Natural killer cell (primary cell): Measurements from ENCODE around the gene ZBTB21. TPM values are rescaled to one million over a fixed set of nuclear protein-coding genes. Genes with fewer than 3 reads are reported as not detected.

Source experiments
- ATAC-seq, 3 donors: fragments of 150-1000 bp in 2 of 3; fragments of 200-7000 bp in 1 of 3; cut with Tn5 transposase; 1 replicate in 1 of 3; 2 replicates in 2 of 3; pipeline ENCODE4 v1.10.0; 2021; ENCODE audit warnings: mild to moderate bottlenecking in 2 of 3, moderate library complexity in 2 of 3
- DNase-seq, 2 donors: peaks; one replicate each; pipeline versions ENCODE4 v3.0.0 to v3.0.0-alpha.2; 2013 to 2021; ENCODE audit warnings: mixed read lengths in 1 of 2
- H3K27ac ChIP-seq: one replicate; pipeline ENCODE4 v1.5.1; 2013; ENCODE audit warnings: mild to moderate bottlenecking, low read length
- H3K27me3 ChIP-seq: one replicate; pipeline ENCODE4 v1.6.1; 2013; ENCODE audit warnings: low read length; ENCODE audit not compliant: control insufficient read depth, insufficient read depth
- H3K36me3 ChIP-seq: one replicate; pipeline ENCODE4 v1.6.1; 2013; ENCODE audit warnings: low read length; ENCODE audit not compliant: control insufficient read depth, insufficient read depth
- H3K4me1 ChIP-seq: one replicate; pipeline ENCODE4 v1.6.1; 2013; ENCODE audit warnings: low read length; ENCODE audit not compliant: control insufficient read depth, insufficient read depth
- H3K4me3 ChIP-seq: one replicate; pipeline ENCODE4 v1.5.1; 2013; ENCODE audit warnings: low read length
- H3K9me3 ChIP-seq: one replicate; pipeline ENCODE4 v1.6.1; 2013; ENCODE audit warnings: low read length; ENCODE audit not compliant: control insufficient read depth, insufficient read depth
- H3K27ac Mint-ChIP-seq, 2 donors: one replicate each; pipeline ENCODE4 v1.8.0; 2022; ENCODE audit warnings: mild to moderate bottlenecking in 2 of 2, mixed read lengths in 2 of 2, moderate library complexity in 1 of 2
- H3K27me3 Mint-ChIP-seq, 2 donors: one replicate each; pipeline ENCODE4 v1.8.0; 2022; ENCODE audit warnings: low read depth in 2 of 2, mixed read lengths in 2 of 2
- H3K36me3 Mint-ChIP-seq: one replicate; pipeline ENCODE4 v1.8.0; 2022; ENCODE audit warnings: mixed read lengths
- H3K4me1 Mint-ChIP-seq, 2 donors: one replicate each; pipeline ENCODE4 v1.8.0; 2022; ENCODE audit warnings: mixed read lengths in 2 of 2
- H3K4me3 Mint-ChIP-seq: one replicate; pipeline ENCODE4 v1.8.0; 2022; ENCODE audit warnings: mild to moderate bottlenecking, moderate library complexity, mixed read lengths
- H3K9me3 Mint-ChIP-seq, 2 donors: one replicate each; pipeline ENCODE4 v1.8.0; 2022; ENCODE audit warnings: mixed read lengths in 2 of 2
- WGBS: methylation state at CpG from one replicate; pipeline ENCODE4 v1.1.7; 2013; ENCODE audit warnings: missing lambda C conversion rate; ENCODE audit not compliant: insufficient coverage; 5-methylcytosine and 5-hydroxymethylcytosine counted together
- intact Hi-C: fragments of 100-400 bp; cut with micrococcal nuclease; formaldehyde crosslinking; loops from one replicate; pipeline ENCODE4 v1.14.2; 2022
- total RNA-seq, 4 donors: library from RNA; stranded (reverse); fragments of 120-200 nt in 1 of 4; gene quantifications; one replicate each; pipeline versions ENCODE4 v1.2.3 to v1.2.4, GENCODE V29; 2013 to 2022
- TF ChIP-seq, protein P1 (sequence below): fragments of 200-600 bp; IDR thresholded peaks from one replicate; pipeline ENCODE4 v1.8.0; 2022; ENCODE audit warnings: antibody characterized with exemption

Gene ZBTB21
- total RNA-seq, 3 donors from 2014 or later (not counting 1 experiment from before 2014, with no cell fraction given): 78.2 to 113 (median 100) TPM

DNA sequence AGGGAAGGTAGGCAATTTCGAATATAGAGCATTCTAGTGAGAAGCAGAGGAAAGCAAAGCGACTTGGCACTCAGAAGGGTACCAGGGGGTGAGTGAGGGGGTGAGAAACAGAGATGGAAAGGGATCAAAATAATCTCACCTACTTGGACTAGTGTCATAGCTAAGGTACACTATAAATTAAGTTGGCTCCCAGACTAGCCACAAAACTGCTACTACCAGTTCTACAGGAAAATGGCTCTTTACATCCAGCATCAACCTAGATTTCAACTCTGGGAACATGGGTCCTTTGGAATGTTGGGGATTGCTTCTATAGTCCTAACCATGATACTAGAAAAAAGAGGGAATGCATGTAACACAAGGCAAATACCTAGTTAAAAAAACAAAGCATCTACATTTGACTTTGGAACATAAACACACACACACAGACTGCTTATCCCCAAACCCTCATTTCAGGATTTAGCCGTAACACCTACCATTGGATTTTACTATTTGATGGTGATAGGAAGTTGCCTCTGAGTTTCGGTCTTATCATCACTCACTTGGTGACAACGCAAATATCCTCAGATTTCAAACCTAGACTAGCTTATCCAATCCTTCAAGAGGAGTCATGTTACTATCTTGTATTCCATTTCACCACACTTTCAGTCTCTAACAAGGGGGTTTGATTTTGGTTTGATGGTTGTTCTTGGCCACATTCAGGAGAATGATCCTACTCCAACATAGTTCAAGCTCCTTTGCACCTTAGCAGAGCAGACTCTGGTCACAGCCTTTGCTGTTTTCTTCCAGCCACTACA lies 5.6 kb downstream of the ZBTB21 start:
- intact Hi-C loops: loop anchor here (5.0 kb wide), 1 partner anchor 113 kb away; no protein-coding TSS in a partner anchor
- no peaks in the 10 kb centered on the region for H3K27me3 Mint-ChIP-seq
- H3K27ac ChIP-seq: no peak overlapping the region
- no peak for ATAC-seq
- no peak for DNase-seq
- no peaks in the 10 kb centered on the region for H3K27me3 ChIP-seq
- H3K36me3 Mint-ChIP-seq: no peaks in the 10 kb centered on the region
- WGBS: 96% methylated on average over 4 of the region's 5 CpGs
- H3K9me3 ChIP-seq: no peaks in the 10 kb centered on the region
- TF ChIP-seq, protein P1, sequence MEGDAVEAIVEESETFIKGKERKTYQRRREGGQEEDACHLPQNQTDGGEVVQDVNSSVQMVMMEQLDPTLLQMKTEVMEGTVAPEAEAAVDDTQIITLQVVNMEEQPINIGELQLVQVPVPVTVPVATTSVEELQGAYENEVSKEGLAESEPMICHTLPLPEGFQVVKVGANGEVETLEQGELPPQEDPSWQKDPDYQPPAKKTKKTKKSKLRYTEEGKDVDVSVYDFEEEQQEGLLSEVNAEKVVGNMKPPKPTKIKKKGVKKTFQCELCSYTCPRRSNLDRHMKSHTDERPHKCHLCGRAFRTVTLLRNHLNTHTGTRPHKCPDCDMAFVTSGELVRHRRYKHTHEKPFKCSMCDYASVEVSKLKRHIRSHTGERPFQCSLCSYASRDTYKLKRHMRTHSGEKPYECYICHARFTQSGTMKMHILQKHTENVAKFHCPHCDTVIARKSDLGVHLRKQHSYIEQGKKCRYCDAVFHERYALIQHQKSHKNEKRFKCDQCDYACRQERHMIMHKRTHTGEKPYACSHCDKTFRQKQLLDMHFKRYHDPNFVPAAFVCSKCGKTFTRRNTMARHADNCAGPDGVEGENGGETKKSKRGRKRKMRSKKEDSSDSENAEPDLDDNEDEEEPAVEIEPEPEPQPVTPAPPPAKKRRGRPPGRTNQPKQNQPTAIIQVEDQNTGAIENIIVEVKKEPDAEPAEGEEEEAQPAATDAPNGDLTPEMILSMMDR: no peak
- H3K36me3 ChIP-seq: peaks cover 7% of the 10 kb centered on the region
- no peak overlapping the region for H3K27ac Mint-ChIP-seq
- H3K9me3 Mint-ChIP-seq: no peaks in the 10 kb centered on the region
- H3K4me1 ChIP-seq: peaks cover 7% of the 10 kb centered on the region
- H3K4me1 Mint-ChIP-seq: peaks cover 6 to 14% of the 10 kb centered on the region in 2 donors
- H3K4me3 Mint-ChIP-seq: no peak overlapping the region
- no peak overlapping the region for H3K4me3 ChIP-seq

DNA sequence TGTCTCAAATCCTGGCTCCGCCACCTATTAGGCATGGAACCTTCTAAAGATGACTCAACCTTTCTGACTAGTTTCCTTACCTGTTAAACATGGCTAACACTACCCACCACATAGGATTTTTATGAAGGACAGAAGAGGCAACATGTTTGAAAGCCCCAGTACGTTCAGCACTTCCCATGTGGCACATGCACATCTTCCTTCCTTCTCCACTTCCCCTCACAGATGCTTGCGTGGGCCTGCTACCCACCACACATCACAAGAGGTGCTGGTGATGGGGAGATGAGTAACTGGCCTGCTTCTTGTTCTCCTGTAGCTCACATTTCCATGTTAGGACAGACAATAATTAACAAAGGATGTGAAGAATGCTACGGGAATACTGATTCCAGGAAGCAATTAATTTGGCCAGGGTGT lies 7.1 kb downstream of the ZBTB21 start:
- intact Hi-C loops: no loop called here
- Mint-ChIP-seq H3K27ac (no peak overlapping the region), H3K4me3 (no peak overlapping the region), H3K9me3 (no peaks in the 10 kb centered on the region), H3K4me1 (peaks cover 0 to 12% of the 10 kb centered on the region in 2 donors), H3K36me3 (no peaks in the 10 kb centered on the region), H3K27me3 (no peaks in the 10 kb centered on the region)
- no peak for ATAC-seq
- no peak for DNase-seq
- peaks cover 7% of the 10 kb centered on the region for H3K36me3 ChIP-seq
- H3K4me3 ChIP-seq: no peak overlapping the region
- no peaks in the 10 kb centered on the region for H3K4me1 ChIP-seq
- TF ChIP-seq, protein P1: no peak
- H3K27me3 ChIP-seq: no peaks in the 10 kb centered on the region
- H3K9me3 ChIP-seq: no peaks in the 10 kb centered on the region
- WGBS: 68% methylated on average over 3 of the region's 4 CpGs
- H3K27ac ChIP-seq: no peak overlapping the region

DNA sequence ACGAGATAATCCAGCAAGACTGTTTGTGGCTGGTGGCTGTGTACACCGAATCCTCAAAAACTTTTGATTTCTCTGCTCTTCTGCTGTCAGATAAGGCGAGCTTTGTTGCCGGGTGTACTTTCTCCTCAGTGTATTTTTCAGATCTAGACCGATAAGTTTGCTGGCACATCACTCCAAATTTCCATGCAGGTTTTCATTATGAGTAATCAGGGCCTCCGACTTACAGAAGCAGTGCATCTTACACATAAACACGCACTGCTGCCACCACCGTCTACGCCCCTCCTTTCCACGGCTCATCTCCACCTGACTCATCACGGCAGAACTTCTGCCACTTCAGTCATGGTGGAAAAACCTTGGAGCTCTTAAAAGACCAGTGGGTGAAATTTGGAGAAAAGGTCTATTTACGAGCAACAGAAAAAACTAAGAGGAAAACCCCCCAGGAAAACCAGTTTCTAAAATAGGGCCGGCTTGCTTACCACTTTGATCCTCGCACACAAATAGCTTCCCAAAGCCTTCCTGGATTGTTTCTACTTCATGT lies 7.7 kb downstream of the ZBTB21 start:
- TF ChIP-seq, protein P1: no peak

More for the DNA sequence above, 7.7 kb downstream of the ZBTB21 start:
- intact Hi-C loops: no loop called here
- Histone ChIP-seq H3K27ac (no peak overlapping the region), H3K4me3 (no peak overlapping the region), H3K27me3 (no peaks in the 10 kb centered on the region), H3K36me3 (peaks cover 7% of the 10 kb centered on the region), H3K4me1 (no peaks in the 10 kb centered on the region), H3K9me3 (no peaks in the 10 kb centered on the region)
- no peak for ATAC-seq
- WGBS: 78% methylated on average over 14 of the region's 14 CpGs
- Mint-ChIP-seq H3K9me3 (no peaks in the 10 kb centered on the region), H3K4me1 (peaks cover 0 to 11% of the 10 kb centered on the region in 2 donors), H3K27me3 (no peaks in the 10 kb centered on the region), H3K4me3 (no peak overlapping the region), H3K27ac (no peak overlapping the region), H3K36me3 (no peaks in the 10 kb centered on the region)
- DNase-seq: peak in 1 of 2 donors; percentile 51
